K562 (cell line): ENCODE data around the gene TEX38. TPM values are rescaled to one million over a fixed set of nuclear protein-coding genes. Genes with fewer than 3 reads are reported as not detected.

ENCODE experiments used
- BHLHE40 ChIP-seq: IDR thresholded peaks from 2 replicates; pipeline ENCODE4 v1.6.1; 2011; ENCODE audit warnings: low read length, improper control_type of control experiment
- EP300 ChIP-seq: IDR thresholded peaks from 2 replicates; pipeline ENCODE4 v1.6.1; 2012; ENCODE audit warnings: low read length, improper control_type of control experiment
- FOXJ2 ChIP-seq: fragments of 200-800 bp; sonication (Bioruptor generic); IDR thresholded peaks from 2 replicates; pipeline ENCODE4 v1.6.1; 2016; ENCODE audit warnings: missing genetic modification characterization, missing compliant biosample characterization
- HNRNPK ChIP-seq: fragments of 200-400 bp; formaldehyde crosslinking; IDR thresholded peaks from one replicate; pipeline ENCODE4 v1.6.1; 2018; ENCODE audit warnings: mild to moderate bottlenecking, low read depth, low read length; ENCODE audit not compliant: poor library complexity, severe bottlenecking
- KLF16 ChIP-seq: IDR thresholded peaks from 2 replicates; pipeline ENCODE4 v1.6.1; 2016; ENCODE audit warnings: antibody characterized with exemption
- MEIS2 ChIP-seq: fragments of 450-650 bp; IDR thresholded peaks from 2 replicates; pipeline ENCODE4 v1.6.1; 2014; ENCODE audit warnings: mild to moderate bottlenecking; ENCODE audit not compliant: partially characterized antibody
- MTF1 ChIP-seq: fragments of 250-450 bp; sonication (Bioruptor Pico); IDR thresholded peaks from 2 replicates; pipeline ENCODE4 v1.9.0; 2021; ENCODE audit warnings: moderate library complexity, mild to moderate bottlenecking, inconsistent platforms, borderline replicate concordance
- MXI1 ChIP-seq: IDR thresholded peaks from 2 replicates; pipeline ENCODE4 v1.6.1; 2011; ENCODE audit warnings: low read depth, mild to moderate bottlenecking, improper control_type of control experiment, low read length
- NR0B1 ChIP-seq: fragments of 450-650 bp; IDR thresholded peaks from one replicate; pipeline ENCODE4 v1.6.1; 2018; ENCODE audit warnings: mild to moderate bottlenecking, moderate library complexity; ENCODE audit not compliant: partially characterized antibody
- NR2C2 ChIP-seq, 2 experiments: fragments of 200-800 bp in 1 of 2; sonication (Bioruptor generic) in 1 of 2; sonication (generic) in 1 of 2; formaldehyde crosslinking in 1 of 2; IDR thresholded peaks; 2 replicates each; pipeline versions ENCODE4 v1.6.1 to v1.8.0; 2016 to 2022; ENCODE audit warnings: mild to moderate bottlenecking in 1 of 2, missing compliant biosample characterization in 1 of 2, missing genetic modification characterization in 1 of 2, missing genetic modification reagents in 1 of 2
- RCOR1 ChIP-seq, 2 experiments: IDR thresholded peaks; 2 replicates each; pipeline ENCODE4 v1.6.1; 2012; ENCODE audit warnings: low read depth in 2 of 2, low read length in 2 of 2, borderline replicate concordance in 1 of 2, improper control_type of control experiment in 1 of 2
- TAF9B ChIP-seq: fragments of 450-650 bp; IDR thresholded peaks from 2 replicates; pipeline ENCODE4 v1.6.1; 2018; ENCODE audit warnings: mild to moderate bottlenecking; ENCODE audit not compliant: partially characterized antibody
- ZKSCAN3 ChIP-seq: fragments of 250-450 bp; sonication (Bioruptor Pico); IDR thresholded peaks from 2 replicates; pipeline ENCODE4 v1.4.0; 2020
- ZKSCAN8 ChIP-seq: fragments of 200-800 bp; sonication (Bioruptor generic); IDR thresholded peaks from 2 replicates; pipeline ENCODE4 v1.6.1; 2016; ENCODE audit warnings: missing genetic modification characterization, missing compliant biosample characterization
- ZNF384 ChIP-seq: IDR thresholded peaks from 2 replicates; pipeline ENCODE4 v1.6.1; 2012; ENCODE audit warnings: low read depth, low read length, improper control_type of control experiment
- polyA plus RNA-seq, 8 experiments: library from polyadenylated mRNA; depleted of rRNA in 4 of 8; stranded (reverse) in 5 of 8; unstranded in 3 of 8; fragments of >200 nt; fragmentation: Nextera tagmentation in 2 of 8; fragmentation: Illumina TruSeq in 1 of 8; extraction: Ambion mirVana in 2 of 8; extraction: Trizol in 1 of 8; gene quantifications; 2 replicates each; pipeline versions ENCODE4 v1.2.1 to v1.2.3, GENCODE V29; 2011 to 2014; ENCODE audit warnings: inconsistent platforms in 1 of 8, missing spikeins in 1 of 8
- total RNA-seq, 7 experiments: library from RNA; depleted of rRNA in 6 of 7; stranded (reverse); fragments of >200 nt in 6 of 7; fragmentation: Illumina TruSeq in 2 of 7; extraction: Trizol in 2 of 7; gene quantifications; 2 replicates each; pipeline versions ENCODE4 v1.2.1 to v1.2.3, GENCODE V29; 2011 to 2021; ENCODE audit warnings: low replicate concordance in 1 of 7
- TF ChIP-seq, protein P1 (sequence below): sonication (generic); formaldehyde crosslinking; IDR thresholded peaks from 2 replicates; pipeline ENCODE4 v1.8.0; 2022; ENCODE audit warnings: missing genetic modification reagents, mild to moderate bottlenecking, moderate library complexity, borderline replicate concordance
- TF ChIP-seq, protein P2 (sequence below): fragments of 450-650 bp; IDR thresholded peaks from 2 replicates; pipeline ENCODE4 v1.6.1; 2016; ENCODE audit warnings: low read depth, mild to moderate bottlenecking, moderate library complexity

Gene TEX38
- total and polyA plus RNA-seq, 9 of the 15 experiments (the other 6 are each of a cell fraction or from before 2014, with no cell fraction given) = not detected

GRCh38 chr1:46635205-46635604 is 36.4 kb upstream of the TEX38 start (continued):
- TF ChIP-seq NR2C2 (CRISPR knock-in tag; IDR thresholded peaks at IDR 0.05) = no peak
- TF ChIP-seq NR2C2 (tag; IDR thresholded peaks at IDR 0.05) = peak; percentile 63
- TF ChIP-seq MXI1 = no peak
- TF ChIP-seq NR0B1 = no peak
- no peak for TF ChIP-seq MTF1 (CRISPR knock-in tag)
- no peak for TF ChIP-seq BHLHE40
- TF ChIP-seq, protein P1, sequence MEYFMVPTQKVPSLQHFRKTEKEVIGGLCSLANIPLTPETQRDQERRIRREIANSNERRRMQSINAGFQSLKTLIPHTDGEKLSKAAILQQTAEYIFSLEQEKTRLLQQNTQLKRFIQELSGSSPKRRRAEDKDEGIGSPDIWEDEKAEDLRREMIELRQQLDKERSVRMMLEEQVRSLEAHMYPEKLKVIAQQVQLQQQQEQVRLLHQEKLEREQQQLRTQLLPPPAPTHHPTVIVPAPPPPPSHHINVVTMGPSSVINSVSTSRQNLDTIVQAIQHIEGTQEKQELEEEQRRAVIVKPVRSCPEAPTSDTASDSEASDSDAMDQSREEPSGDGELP (CRISPR knock-in tag) = peak; percentile 13; the same call in 1 of the 2 replicates
- no peak for TF ChIP-seq ZKSCAN3 (CRISPR knock-in tag)
- TF ChIP-seq HNRNPK = no peak
- TF ChIP-seq EP300 = peak; percentile 48; the same call in 1 of the 2 replicates
- TF ChIP-seq FOXJ2 (tag) = no peak
- TF ChIP-seq ZNF384 = no peak
- 0 out of 2 replicates have a peak, but pooled peaks have one; percentile 21 for TF ChIP-seq KLF16
- TF ChIP-seq TAF9B = no peak
- peak; percentile 47; the same call in 1 of the 2 replicates for TF ChIP-seq ZKSCAN8 (CRISPR knock-in tag)
- TF ChIP-seq RCOR1 (IDR thresholded peaks at IDR 0.05; ENCODE audit: borderline replicate concordance in 1 of 2, low read depth in 2 of 2, low read length in 2 of 2) = 0 out of 4 replicates have a peak, but pooled peaks of 1 of the 2 experiments have one; percentile 17
- TF ChIP-seq, protein P2, sequence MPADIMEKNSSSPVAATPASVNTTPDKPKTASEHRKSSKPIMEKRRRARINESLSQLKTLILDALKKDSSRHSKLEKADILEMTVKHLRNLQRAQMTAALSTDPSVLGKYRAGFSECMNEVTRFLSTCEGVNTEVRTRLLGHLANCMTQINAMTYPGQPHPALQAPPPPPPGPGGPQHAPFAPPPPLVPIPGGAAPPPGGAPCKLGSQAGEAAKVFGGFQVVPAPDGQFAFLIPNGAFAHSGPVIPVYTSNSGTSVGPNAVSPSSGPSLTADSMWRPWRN = no peak
- peak; percentile 80 for TF ChIP-seq MEIS2
